MM.1S (cell line): ENCODE measurements around the gene CTSC.

Experiments used
- DNase-seq: peaks from one replicate; pipeline ENCODE4 v3.0.0-alpha.2; 2015
- H2AFZ ChIP-seq: fragments of 300-600 bp; sonication (generic); 2 replicates; pipeline ENCODE4 v1.6.0; 2016; ENCODE audit warnings: antibody characterized with exemption, low read length
- H3F3A ChIP-seq: fragments of 300-600 bp; sonication (generic); 2 replicates; pipeline ENCODE4 v1.6.1; 2016; ENCODE audit warnings: mild to moderate bottlenecking, antibody characterized with exemption, low read length, moderate library complexity, mixed read lengths; ENCODE audit not compliant: insufficient read depth
- H3K27ac ChIP-seq: fragments of 300-600 bp; sonication (generic); 2 replicates; pipeline ENCODE4 v1.5.1; 2016; ENCODE audit warnings: mild to moderate bottlenecking, low read length
- H3K27me3 ChIP-seq: fragments of 300-600 bp; sonication (generic); replicated peaks from 2 replicates; pipeline ENCODE4 v1.6.0; 2016; ENCODE audit warnings: low read length; ENCODE audit not compliant: insufficient read depth
- H3K36me3 ChIP-seq: fragments of 300-600 bp; sonication (generic); replicated peaks from 2 replicates; pipeline ENCODE4 v1.6.1; 2016; ENCODE audit warnings: mild to moderate bottlenecking, low read length, mixed read lengths; ENCODE audit not compliant: insufficient read depth
- H3K4me1 ChIP-seq: fragments of 300-600 bp; sonication (generic); 2 replicates; pipeline ENCODE4 v1.6.1; 2016; ENCODE audit warnings: low read length, mixed read lengths
- H3K4me2 ChIP-seq: fragments of 300-600 bp; sonication (generic); 2 replicates; pipeline ENCODE4 v1.6.0; 2016; ENCODE audit warnings: low read depth, low read length
- H3K4me3 ChIP-seq: fragments of 300-600 bp; sonication (generic); 2 replicates; pipeline ENCODE4 v1.5.1; 2016; ENCODE audit warnings: low read length, mixed read lengths
- H3K79me2 ChIP-seq: fragments of 300-600 bp; sonication (generic); 2 replicates; pipeline ENCODE4 v1.6.1; 2016; ENCODE audit warnings: mixed run types, low read length, mixed read lengths
- H3K9ac ChIP-seq: fragments of 300-600 bp; sonication (generic); 2 replicates; pipeline ENCODE4 v1.6.1; 2016; ENCODE audit warnings: low read length, mixed read lengths
- H3K9me2 ChIP-seq: fragments of 300-600 bp; sonication (generic); replicated peaks from 2 replicates; pipeline ENCODE4 v1.6.1; 2016; ENCODE audit warnings: mild to moderate bottlenecking, low read length, mixed read lengths; ENCODE audit not compliant: insufficient read depth
- H3K9me3 ChIP-seq: fragments of 300-600 bp; sonication (generic); replicated peaks from 2 replicates; pipeline ENCODE4 v1.6.1; 2016; ENCODE audit warnings: mild to moderate bottlenecking, low read length, mixed read lengths; ENCODE audit not compliant: insufficient read depth
- H4K20me1 ChIP-seq: fragments of 300-600 bp; sonication (generic); 2 replicates; pipeline ENCODE4 v1.6.1; 2016; ENCODE audit warnings: mild to moderate bottlenecking, low read length, moderate library complexity, mixed read lengths; ENCODE audit not compliant: insufficient read depth
- CTCF ChIP-seq: fragments of 300-600 bp; sonication (generic); IDR thresholded peaks from 2 replicates; pipeline ENCODE4 v1.5.1; 2016; ENCODE audit warnings: antibody characterized with exemption, low read length, mixed read lengths
- EZH2 ChIP-seq: fragments of 300-600 bp; sonication (generic); optimal IDR thresholded peaks from 2 replicates; pipeline ENCODE3; 2017; ENCODE audit warnings: low read depth, mild to moderate bottlenecking, antibody characterized with exemption, low read length, mixed read lengths
- EZH2phosphoT487 ChIP-seq: fragments of 300-600 bp; sonication (generic); IDR thresholded peaks from 2 replicates; pipeline ENCODE4 v1.6.1; 2018; ENCODE audit warnings: antibody characterized with exemption, low read length

The CTSC gene

GRCh38 chr11:88333862-88334261, 3.7 kb downstream of the CTSC start:
- Histone ChIP-seq H3K27me3 (no peaks in the 10 kb centered on the region), H3K27ac (no peak overlapping the region), H3K36me3 (peaks cover 14% of the 10 kb centered on the region; the same call in 1 of the 2 replicates), H3K9me2 (no peaks in the 10 kb centered on the region), H4K20me1 (no peaks in the 10 kb centered on the region), H3K9ac (no peak overlapping the region), H3K4me1 (peaks cover 7% of the 10 kb centered on the region), H3K4me2 (no peak overlapping the region), H3K79me2 (peaks cover 26% of the 10 kb centered on the region), H2AFZ (no peak overlapping the region), H3K9me3 (no peaks in the 10 kb centered on the region), H3F3A (peaks cover 5% of the 10 kb centered on the region; the same call in 1 of the 2 replicates), H3K4me3 (no peak overlapping the region)
- no peak for DNase-seq
- TF ChIP-seq EZH2phosphoT487 (no peak), EZH2 (no peak)

DNA sequence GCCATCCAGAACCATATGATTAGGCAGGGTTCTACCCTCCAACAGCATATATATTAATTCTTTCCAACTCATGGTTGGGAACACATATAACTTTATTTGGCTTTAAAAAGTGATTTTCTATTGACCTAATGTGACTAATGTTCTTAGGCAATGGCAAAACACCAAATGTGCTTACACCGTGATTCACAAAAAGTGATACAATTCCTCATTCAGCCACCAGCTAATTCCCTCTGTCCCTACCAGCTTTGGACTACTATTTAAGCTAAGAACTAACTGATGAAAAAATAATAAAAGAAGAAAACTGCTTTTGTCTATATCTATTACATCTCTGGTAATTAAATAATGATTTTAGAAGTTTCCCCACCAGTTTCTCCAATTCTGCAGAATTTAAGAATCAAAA, 4.7 kb downstream of the CTSC start:
- no peaks in the 10 kb centered on the region for H3K9me2 ChIP-seq
- peaks cover 26% of the 10 kb centered on the region for H3K79me2 ChIP-seq
- H3F3A ChIP-seq: peaks cover 5% of the 10 kb centered on the region; the same call in 1 of the 2 replicates
- H3K36me3 ChIP-seq: peaks cover 14% of the 10 kb centered on the region; the same call in 1 of the 2 replicates
- no peak overlapping the region for H3K9ac ChIP-seq
- no peak for TF ChIP-seq CTCF
- no peak for TF ChIP-seq EZH2
- no peak for TF ChIP-seq EZH2phosphoT487
- H4K20me1 ChIP-seq: no peaks in the 10 kb centered on the region
- no peak for DNase-seq
- no peak overlapping the region for H3K27ac ChIP-seq
- no peaks in the 10 kb centered on the region for H3K9me3 ChIP-seq
- no peak overlapping the region for H3K4me3 ChIP-seq
- H3K27me3 ChIP-seq: no peaks in the 10 kb centered on the region
- no peak overlapping the region for H2AFZ ChIP-seq
- H3K4me1 ChIP-seq: peaks cover 14% of the 10 kb centered on the region
- no peak overlapping the region for H3K4me2 ChIP-seq

- Histone ChIP-seq H3K4me3 (no peak overlapping the region), H3K9ac (no peak overlapping the region), H3F3A (no peaks in the 10 kb centered on the region), H3K79me2 (peaks cover 23% of the 10 kb centered on the region), H3K9me2 (no peaks in the 10 kb centered on the region), H3K4me1 (peaks cover 19% of the 10 kb centered on the region), H3K27me3 (no peaks in the 10 kb centered on the region), H3K4me2 (no peak overlapping the region), H3K27ac (no peak overlapping the region), H3K9me3 (no peaks in the 10 kb centered on the region), H2AFZ (no peak overlapping the region), H3K36me3 (peaks cover 14% of the 10 kb centered on the region; the same call in 1 of the 2 replicates), H4K20me1 (no peaks in the 10 kb centered on the region; the same call in 1 of the 2 replicates)
- DNase-seq: no peak
- TF ChIP-seq EZH2phosphoT487 (no peak), CTCF (no peak), EZH2 (no peak)
Measured at GRCh38 chr11:88330826-88331428, 6.6 kb downstream of the CTSC start.
